Sigmoid colon (tissue), 4 donors: ENCODE results near the gene CHST7.

Experiments used
- CTCF ChIP-seq, 4 experiments: fragments of 450-650 bp in 3 of 4; fragments of 200-600 bp in 1 of 4; IDR thresholded peaks; one replicate each; pipeline ENCODE4 v1.5.1; 2016 to 2019; ENCODE audit warnings: antibody characterized with exemption in 4 of 4, mild to moderate bottlenecking in 3 of 4, moderate library complexity in 2 of 4
- EP300 ChIP-seq, 4 donors: sonication (generic); formaldehyde crosslinking; IDR thresholded peaks; one replicate each; pipeline ENCODE4 v1.6.1; 2017; ENCODE audit warnings: antibody characterized with exemption in 4 of 4
- POLR2AphosphoS5 ChIP-seq, 4 donors: sonication (generic); formaldehyde crosslinking; IDR thresholded peaks; one replicate each; pipeline ENCODE4 v1.6.1; 2017; ENCODE audit warnings: antibody characterized with exemption in 4 of 4

- TF ChIP-seq CTCF (IDR thresholded peaks at IDR 0.05) (no peak), EP300 (IDR thresholded peaks at IDR 0.05) (no peak), POLR2AphosphoS5 (IDR thresholded peaks at IDR 0.05) (no peak)
Measured at GRCh38 chrX:46601283-46601682, 27.7 kb downstream of the CHST7 start.
